Keratinocyte (primary cell): ENCODE measurements around the gene TANK. TPM values are rescaled to one million over a fixed set of nuclear protein-coding genes. Genes with fewer than 3 reads are reported as not detected.

ENCODE experiments used
- DNase-seq: peaks from one replicate; pipeline ENCODE4 v3.0.0-alpha.2; 2011; ENCODE audit warnings: low read depth, missing footprints, low spot score
- FAIRE-seq: peaks from 2 replicates; lab custom pipeline; 2011; peaks lifted over from hg19 to GRCh38; lab: Jason Lieb, UNC
- H2AFZ ChIP-seq: 2 replicates; pipeline ENCODE4 v1.6.0; 2012; ENCODE audit warnings: low read length, control low read depth, inconsistent platforms; ENCODE audit not compliant: control insufficient read depth
- H3K27ac ChIP-seq: 2 replicates; pipeline ENCODE4 v1.5.1; 2011; ENCODE audit warnings: low read length; ENCODE audit not compliant: control insufficient read depth, insufficient read depth
- H3K27me3 ChIP-seq: 3 replicates; pipeline ENCODE4 v1.6.0; 2011; ENCODE audit warnings: low read length; ENCODE audit not compliant: control insufficient read depth, insufficient read depth; ENCODE audit errors: extremely low read depth
- H3K36me3 ChIP-seq, 2 experiments: 2 replicates in 1 of 2; 3 replicates in 1 of 2; pipeline ENCODE4 v1.5.1; 2011; ENCODE audit warnings: low read length in 2 of 2, mild to moderate bottlenecking in 1 of 2; ENCODE audit not compliant: control insufficient read depth in 2 of 2, insufficient read depth in 2 of 2; ENCODE audit errors: extremely low read depth in 1 of 2
- H3K4me1 ChIP-seq: 3 replicates; pipeline ENCODE4 v1.5.1; 2011; ENCODE audit warnings: low read length; ENCODE audit not compliant: control insufficient read depth, insufficient read depth; ENCODE audit errors: extremely low read depth
- H3K4me2 ChIP-seq: 3 replicates; pipeline ENCODE4 v1.6.0; 2011; ENCODE audit warnings: low read depth, low read length; ENCODE audit not compliant: control insufficient read depth, insufficient read depth; ENCODE audit errors: extremely low read depth
- H3K4me3 ChIP-seq, 3 experiments: fragments of 200-600 bp in 1 of 3; sonication (generic) in 1 of 3; 2 replicates in 2 of 3; 3 replicates in 1 of 3; pipeline ENCODE4 v1.5.1; 2011 to 2016; ENCODE audit warnings: low read length in 3 of 3, mild to moderate bottlenecking in 3 of 3, control low read depth in 2 of 3, inconsistent platforms in 1 of 3, low read depth in 1 of 3, mixed read lengths in 1 of 3, mixed run types in 1 of 3, moderate library complexity in 1 of 3; ENCODE audit not compliant: control insufficient read depth in 2 of 3, insufficient read depth in 2 of 3; ENCODE audit errors: extremely low read depth in 1 of 3
- H3K79me2 ChIP-seq: 2 replicates; pipeline ENCODE4 v1.6.0; 2012; ENCODE audit warnings: low read length; ENCODE audit not compliant: control insufficient read depth, insufficient read depth
- H3K9ac ChIP-seq: 3 replicates; pipeline ENCODE4 v1.6.0; 2011; ENCODE audit warnings: low read length; ENCODE audit not compliant: control insufficient read depth, insufficient read depth; ENCODE audit errors: extremely low read depth
- H3K9me1 ChIP-seq: 3 replicates; pipeline ENCODE4 v1.6.0; 2011; ENCODE audit warnings: low read length; ENCODE audit not compliant: control insufficient read depth, insufficient read depth; ENCODE audit errors: extremely low read depth
- H3K9me3 ChIP-seq: 2 replicates; pipeline ENCODE4 v1.5.1; 2012; ENCODE audit warnings: low read depth, low read length; ENCODE audit not compliant: control insufficient read depth
- H4K20me1 ChIP-seq: 3 replicates; pipeline ENCODE4 v1.6.0; 2011; ENCODE audit warnings: low read length; ENCODE audit not compliant: control insufficient read depth, insufficient read depth; ENCODE audit errors: extremely low read depth
- CTCF ChIP-seq, 3 experiments: IDR thresholded peaks in 1 of 3; conservative IDR thresholded peaks in 1 of 3; optimal IDR thresholded peaks in 1 of 3; 2 replicates in 2 of 3; 3 replicates in 1 of 3; pipeline versions ENCODE3 to v1.5.1; 2011; ENCODE audit warnings: low read length in 3 of 3, mild to moderate bottlenecking in 3 of 3, moderate library complexity in 2 of 3, control low read depth in 1 of 3, inconsistent platforms in 1 of 3; ENCODE audit not compliant: insufficient read depth in 2 of 3; ENCODE audit errors: extremely low read depth in 1 of 3
- EZH2 ChIP-seq: IDR thresholded peaks from one replicate; pipeline ENCODE4 v1.6.1; 2012; ENCODE audit warnings: inconsistent platforms, mild to moderate bottlenecking, low read length, moderate library complexity
- dilution Hi-C: fragments of 300-500 bp; cut with MboI; formaldehyde crosslinking; loops from one replicate; pipeline ENCODE4 v1.7.0; 2020; ENCODE audit warnings: low sequenced_read_pairs; ENCODE audit not compliant: extremely low pct_ligation_motif_present
- polyA plus RNA-seq, 5 experiments: library from polyadenylated mRNA; depleted of rRNA in 3 of 5; stranded (reverse) in 3 of 5; stranded (forward) in 1 of 5; unstranded in 1 of 5; fragments of >200 nt; gene quantifications; 1 replicate in 1 of 5; 2 replicates in 3 of 5; 3 replicates in 1 of 5; pipeline versions ENCODE4 v1.2.1 to v1.2.3, GENCODE V29; 2011 to 2012; ENCODE audit warnings: missing spikeins in 2 of 5, low read depth in 1 of 5, low replicate concordance in 1 of 5

TANK gene
- polyA plus RNA-seq, 1 donor (not counting 4 experiments of a cell fraction or from before 2014, with no cell fraction given), result 47.2 TPM

- peaks cover 12% of the 10 kb centered on the region for H3K4me1 ChIP-seq
- H3K9me1 ChIP-seq, result no peaks in the 10 kb centered on the region
- H3K4me3 ChIP-seq, result no peak overlapping the region
- no peak overlapping the region for H2AFZ ChIP-seq
- dilution Hi-C loops, result no loop called here
- no peak for TF ChIP-seq CTCF (optimal IDR thresholded peaks at IDR 0.05 in 1 of 3, IDR thresholded peaks at IDR 0.05 in 1 of 3, conservative IDR thresholded peaks at IDR 0.05 in 1 of 3; ENCODE audit: extremely low read depth in 1 of 3, insufficient read depth in 2 of 3, low read length in 3 of 3)
- TF ChIP-seq EZH2, result no peak
- DNase-seq, result no peak
- H3K9ac ChIP-seq, result no peak overlapping the region
- H4K20me1 ChIP-seq, result no peaks in the 10 kb centered on the region
- no peak for FAIRE-seq
- H3K27me3 ChIP-seq, result no peaks in the 10 kb centered on the region
- no peak overlapping the region for H3K4me2 ChIP-seq
- H3K27ac ChIP-seq, result no peak overlapping the region
- H3K79me2 ChIP-seq, result no peaks in the 10 kb centered on the region
- no peaks in the 10 kb centered on the region for H3K9me3 ChIP-seq
- H3K36me3 ChIP-seq, result peaks cover 0 to 6% of the 10 kb centered on the region in 2 experiments
Observed at GRCh38 chr2:161233858-161234431, 73.7 kb downstream of the TANK start.

GRCh38 chr2:161234627-161235026 lies 74.4 kb downstream of the TANK start:
- Histone ChIP-seq H3K9ac (no peak overlapping the region), H3K9me3 (no peaks in the 10 kb centered on the region), H3K4me1 (peaks cover 12% of the 10 kb centered on the region), H3K36me3 (peaks cover 0 to 6% of the 10 kb centered on the region in 2 experiments), H3K4me3 (no peak overlapping the region), H3K9me1 (no peaks in the 10 kb centered on the region), H3K27me3 (no peaks in the 10 kb centered on the region), H3K27ac (no peak overlapping the region), H2AFZ (no peak overlapping the region), H3K4me2 (no peak overlapping the region), H4K20me1 (no peaks in the 10 kb centered on the region), H3K79me2 (no peaks in the 10 kb centered on the region)
- no peak for DNase-seq
- dilution Hi-C loops, result no loop called here
- FAIRE-seq, result no peak
- TF ChIP-seq CTCF (optimal IDR thresholded peaks at IDR 0.05 in 1 of 3, IDR thresholded peaks at IDR 0.05 in 1 of 3, conservative IDR thresholded peaks at IDR 0.05 in 1 of 3; ENCODE audit: extremely low read depth in 1 of 3, insufficient read depth in 2 of 3, low read length in 3 of 3) (no peak), EZH2 (no peak)
